NB4 (cell line): ENCODE results near the gene HIF1A.

Source experiments
- DNase-seq: peaks from one replicate; pipeline ENCODE4 v3.0.0; 2010; ENCODE audit warnings: low read depth
- H3K4me3 ChIP-seq: one replicate; pipeline ENCODE4 v1.5.1; 2011; ENCODE audit warnings: mild to moderate bottlenecking, low read depth, low read length, moderate library complexity
- MYC ChIP-seq: IDR thresholded peaks from 2 replicates; pipeline ENCODE4 v1.6.1; 2011; ENCODE audit warnings: low read depth, low read length
- POLR2A ChIP-seq: IDR thresholded peaks from 2 replicates; pipeline ENCODE4 v1.6.1; 2011; ENCODE audit warnings: mild to moderate bottlenecking; ENCODE audit not compliant: insufficient read length; ENCODE audit errors: extremely low read depth
- TF ChIP-seq, protein P1 (sequence below): IDR thresholded peaks from one replicate; pipeline ENCODE4 v1.5.1; 2012; ENCODE audit warnings: low read depth, low read length
- TF ChIP-seq, protein P2 (sequence below): IDR thresholded peaks from 2 replicates; pipeline ENCODE4 v1.6.1; 2011; ENCODE audit warnings: low read depth, low read length

HIF1A gene

DNA sequence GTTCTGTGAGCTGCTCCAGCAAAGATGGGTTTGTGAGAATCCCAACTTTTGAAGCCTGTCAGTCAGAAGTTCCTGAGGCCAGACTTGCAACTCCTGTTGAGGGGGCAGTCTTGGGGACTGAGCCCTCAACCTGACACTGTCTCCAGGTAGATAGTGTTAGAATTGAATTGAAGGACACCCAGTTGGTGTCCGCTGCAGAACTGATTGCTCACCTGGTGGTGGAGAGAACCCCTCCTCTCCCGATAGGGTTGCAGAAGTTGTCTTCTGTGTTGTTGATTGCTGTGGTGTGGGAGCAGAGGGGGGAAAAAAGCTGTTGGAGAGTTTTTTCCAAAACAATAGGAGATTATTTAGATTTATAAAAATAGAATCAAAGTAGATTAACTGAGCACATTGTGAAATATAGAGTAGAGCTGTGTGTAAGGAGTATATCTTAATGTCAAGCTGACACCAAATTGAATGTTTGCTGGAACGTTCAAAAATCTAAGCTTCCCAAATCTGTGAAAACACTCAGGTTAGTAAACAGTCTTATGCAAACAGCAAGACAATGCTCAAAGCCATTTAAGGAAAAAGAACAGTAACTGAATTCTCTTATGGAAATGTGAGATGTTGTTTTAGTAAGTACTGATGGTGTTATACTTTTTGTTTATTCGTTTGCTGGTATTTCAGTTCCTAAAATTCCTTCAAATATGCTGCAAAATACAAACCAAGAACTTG is 18.6 kb downstream of the HIF1A start:
- no peak overlapping the region for H3K4me3 ChIP-seq
- no peak for DNase-seq
- TF ChIP-seq MYC (no peak), POLR2A (no peak)
- TF ChIP-seq, protein P1, sequence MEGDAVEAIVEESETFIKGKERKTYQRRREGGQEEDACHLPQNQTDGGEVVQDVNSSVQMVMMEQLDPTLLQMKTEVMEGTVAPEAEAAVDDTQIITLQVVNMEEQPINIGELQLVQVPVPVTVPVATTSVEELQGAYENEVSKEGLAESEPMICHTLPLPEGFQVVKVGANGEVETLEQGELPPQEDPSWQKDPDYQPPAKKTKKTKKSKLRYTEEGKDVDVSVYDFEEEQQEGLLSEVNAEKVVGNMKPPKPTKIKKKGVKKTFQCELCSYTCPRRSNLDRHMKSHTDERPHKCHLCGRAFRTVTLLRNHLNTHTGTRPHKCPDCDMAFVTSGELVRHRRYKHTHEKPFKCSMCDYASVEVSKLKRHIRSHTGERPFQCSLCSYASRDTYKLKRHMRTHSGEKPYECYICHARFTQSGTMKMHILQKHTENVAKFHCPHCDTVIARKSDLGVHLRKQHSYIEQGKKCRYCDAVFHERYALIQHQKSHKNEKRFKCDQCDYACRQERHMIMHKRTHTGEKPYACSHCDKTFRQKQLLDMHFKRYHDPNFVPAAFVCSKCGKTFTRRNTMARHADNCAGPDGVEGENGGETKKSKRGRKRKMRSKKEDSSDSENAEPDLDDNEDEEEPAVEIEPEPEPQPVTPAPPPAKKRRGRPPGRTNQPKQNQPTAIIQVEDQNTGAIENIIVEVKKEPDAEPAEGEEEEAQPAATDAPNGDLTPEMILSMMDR = no peak
- TF ChIP-seq, protein P2, sequence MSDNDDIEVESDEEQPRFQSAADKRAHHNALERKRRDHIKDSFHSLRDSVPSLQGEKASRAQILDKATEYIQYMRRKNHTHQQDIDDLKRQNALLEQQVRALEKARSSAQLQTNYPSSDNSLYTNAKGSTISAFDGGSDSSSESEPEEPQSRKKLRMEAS = no peak

DNA sequence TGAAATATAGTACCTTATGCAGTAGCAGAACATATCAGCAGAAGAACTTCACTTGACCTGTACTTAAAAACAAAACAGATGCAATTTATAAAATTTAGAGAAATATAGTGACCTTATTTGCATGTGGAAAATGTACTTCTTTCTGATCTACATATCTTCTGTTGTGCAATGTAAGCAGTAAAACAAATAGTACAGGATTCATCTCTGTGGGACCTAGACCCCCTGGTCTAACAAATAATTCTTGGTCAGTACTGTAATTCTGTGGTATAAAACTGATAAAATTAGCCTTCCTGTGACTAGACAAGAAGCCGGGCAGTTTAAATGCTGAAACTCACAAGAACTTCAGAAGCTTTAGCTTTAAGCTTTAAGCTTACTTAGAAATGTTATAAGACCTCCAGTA is 21.6 kb downstream of the HIF1A start:
- no peak overlapping the region for H3K4me3 ChIP-seq

DNA sequence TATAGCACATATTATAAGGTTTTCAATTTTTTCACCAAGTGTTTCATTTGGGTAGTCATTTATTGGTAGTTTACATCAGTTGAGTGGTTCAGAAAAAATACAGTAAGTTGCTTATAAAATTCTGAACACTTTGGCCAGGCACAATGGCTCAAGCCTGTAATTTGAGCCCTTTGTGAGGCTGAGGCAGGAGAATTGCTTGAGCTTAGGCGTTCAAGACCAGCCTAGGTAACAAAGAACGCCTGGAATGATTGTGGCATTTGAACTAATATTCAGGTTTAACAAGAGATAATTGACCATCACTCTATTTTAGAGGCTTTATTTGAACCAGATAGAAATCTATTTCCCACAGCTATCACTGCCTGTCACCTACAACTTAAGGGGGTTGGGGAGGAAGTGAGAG is 22.7 kb downstream of the HIF1A start:
- TF ChIP-seq, protein P2 = no peak
- TF ChIP-seq, protein P1 = no peak
- no peak for TF ChIP-seq MYC
- no peak for TF ChIP-seq POLR2A
- no peak for DNase-seq
- no peak overlapping the region for H3K4me3 ChIP-seq

More for the DNA sequence above, 21.6 kb downstream of the HIF1A start:
- DNase-seq = no peak
- TF ChIP-seq MYC (no peak), POLR2A (no peak)
- TF ChIP-seq, protein P2 = no peak
- TF ChIP-seq, protein P1 = no peak

DNA sequence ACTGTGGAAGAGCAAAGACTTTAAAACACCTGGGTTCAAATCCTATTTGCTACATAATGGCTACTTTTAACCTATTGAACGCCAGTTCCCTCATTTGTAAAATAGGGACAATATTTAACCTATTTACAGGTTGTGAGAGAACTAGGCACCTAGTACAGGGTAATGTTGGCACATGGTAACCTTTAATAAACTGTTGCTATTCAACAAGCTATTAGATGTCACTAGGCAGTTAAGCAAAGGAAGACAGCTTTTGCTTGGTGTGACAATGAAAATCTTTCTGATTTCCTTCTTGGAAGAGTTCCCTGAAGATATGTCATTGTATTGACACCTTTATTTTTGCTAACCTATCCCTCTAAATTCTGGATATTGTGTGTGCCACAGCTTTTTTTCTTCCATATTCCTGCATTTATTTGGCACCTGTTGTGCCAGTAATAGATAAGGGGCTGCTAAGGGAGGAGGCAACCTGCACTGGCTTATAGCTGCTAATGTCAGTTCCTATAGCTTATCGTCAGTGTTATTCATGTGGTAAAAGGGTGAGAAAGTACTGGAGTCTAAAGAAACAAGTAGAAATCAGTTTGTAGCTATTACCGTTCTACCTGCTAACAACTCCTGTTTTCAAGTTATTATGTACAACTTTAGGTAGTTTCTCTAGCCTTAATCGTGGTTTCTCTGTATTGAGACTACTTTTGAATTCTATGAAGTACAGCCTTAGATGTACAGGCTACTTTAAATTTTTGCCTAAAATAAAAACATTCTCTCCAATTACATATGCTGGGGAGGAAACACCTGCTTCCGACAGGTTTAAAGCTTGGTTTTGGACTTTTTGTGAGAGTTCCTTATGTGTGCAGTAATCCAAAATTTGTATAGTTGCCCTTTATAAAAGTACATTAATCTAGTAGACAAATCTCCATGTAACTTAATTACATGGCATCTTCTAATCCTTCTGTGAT is 24.3 kb downstream of the HIF1A start:
- H3K4me3 ChIP-seq = no peak overlapping the region
- no peak for TF ChIP-seq MYC
- TF ChIP-seq, protein P1 = no peak
- TF ChIP-seq POLR2A = no peak
- TF ChIP-seq, protein P2 = no peak
- no peak for DNase-seq

DNA sequence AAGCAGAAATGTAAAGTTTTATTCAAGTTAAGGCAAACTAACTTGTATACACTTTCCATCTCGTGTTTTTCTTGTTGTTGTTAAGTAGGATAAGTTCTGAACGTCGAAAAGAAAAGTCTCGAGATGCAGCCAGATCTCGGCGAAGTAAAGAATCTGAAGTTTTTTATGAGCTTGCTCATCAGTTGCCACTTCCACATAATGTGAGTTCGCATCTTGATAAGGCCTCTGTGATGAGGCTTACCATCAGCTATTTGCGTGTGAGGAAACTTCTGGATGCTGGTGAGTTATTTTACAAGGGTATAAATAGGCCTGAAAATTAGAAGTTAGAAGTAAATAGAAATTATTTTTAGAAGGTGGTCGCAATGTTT is 25.0 kb downstream of the HIF1A start:
- DNase-seq = no peak
- TF ChIP-seq, protein P2 = no peak
- TF ChIP-seq, protein P1 = no peak
- no peak for TF ChIP-seq POLR2A
- TF ChIP-seq MYC = no peak
- H3K4me3 ChIP-seq = no peak overlapping the region
